Activated naive CD8-positive, alpha-beta T cell treated with anti-CD3 and anti-CD28 coated beads, Interleukin-2, amount 50 U/mL, for 24 hours (primary cell): ENCODE results near the gene RAI14.

Experiments
- ATAC-seq: fragments of 150-1000 bp; cut with Tn5 transposase; one replicate; pipeline ENCODE4 v1.10.0; 2021
- DNase-seq: peaks from one replicate; pipeline ENCODE4 v3.0.0; 2021
- H3K27ac Mint-ChIP-seq: one replicate; pipeline ENCODE4 v1.8.0; 2021; ENCODE audit warnings: mild to moderate bottlenecking, mixed read lengths
- H3K27me3 Mint-ChIP-seq: one replicate; pipeline ENCODE4 v1.8.0; 2021; ENCODE audit warnings: mixed read lengths
- H3K36me3 Mint-ChIP-seq: one replicate; pipeline ENCODE4 v1.8.0; 2021; ENCODE audit warnings: low read depth, mixed read lengths
- H3K4me1 Mint-ChIP-seq: one replicate; pipeline ENCODE4 v1.8.0; 2021; ENCODE audit warnings: mixed read lengths
- H3K4me3 Mint-ChIP-seq: one replicate; pipeline ENCODE4 v1.8.0; 2021; ENCODE audit warnings: mild to moderate bottlenecking, moderate library complexity, mixed read lengths
- H3K9me3 Mint-ChIP-seq: one replicate; pipeline ENCODE4 v1.8.0; 2021; ENCODE audit warnings: mixed read lengths

The RAI14 gene

GRCh38 chr5:34626036-34626435 is 30.1 kb upstream of the RAI14 start:
- no peaks in the 10 kb centered on the region for H3K36me3 Mint-ChIP-seq
- no peak overlapping the region for H3K27ac Mint-ChIP-seq
- H3K9me3 Mint-ChIP-seq = peaks cover 14% of the 10 kb centered on the region
- ATAC-seq = no peak
- H3K27me3 Mint-ChIP-seq = peaks cover 13% of the 10 kb centered on the region
- DNase-seq = no peak
- H3K4me3 Mint-ChIP-seq = no peak overlapping the region
- peaks cover 16% of the 10 kb centered on the region for H3K4me1 Mint-ChIP-seq

- H3K9me3 Mint-ChIP-seq = peaks cover 17% of the 10 kb centered on the region
- no peak overlapping the region for H3K4me3 Mint-ChIP-seq
- no peak for DNase-seq
- H3K36me3 Mint-ChIP-seq = no peaks in the 10 kb centered on the region
- no peak for ATAC-seq
- peaks cover 13% of the 10 kb centered on the region for H3K27me3 Mint-ChIP-seq
- H3K4me1 Mint-ChIP-seq = peaks cover 10% of the 10 kb centered on the region
- no peak overlapping the region for H3K27ac Mint-ChIP-seq
These were observed 29.4 kb upstream of the RAI14 start for GRCh38 chr5:34626751-34627150.

- no peak for ATAC-seq
- H3K36me3 Mint-ChIP-seq = no peaks in the 10 kb centered on the region
- no peak for DNase-seq
- H3K4me3 Mint-ChIP-seq = no peak overlapping the region
- H3K27ac Mint-ChIP-seq = no peak overlapping the region
- no peaks in the 10 kb centered on the region for H3K4me1 Mint-ChIP-seq
- H3K9me3 Mint-ChIP-seq = peaks cover 12% of the 10 kb centered on the region
- peaks cover 13% of the 10 kb centered on the region for H3K27me3 Mint-ChIP-seq
These were observed 28.3 kb upstream of the RAI14 start for GRCh38 chr5:34627794-34628193.

- Mint-ChIP-seq H3K9me3 (peaks cover 12% of the 10 kb centered on the region), H3K36me3 (no peaks in the 10 kb centered on the region), H3K4me1 (no peaks in the 10 kb centered on the region), H3K4me3 (no peak overlapping the region), H3K27me3 (peaks cover 13% of the 10 kb centered on the region), H3K27ac (no peak overlapping the region)
- ATAC-seq (no peak), DNase-seq (no peak)
These were observed 27.8 kb upstream of the RAI14 start for GRCh38 chr5:34628373-34628772.

- DNase-seq = no peak
- Mint-ChIP-seq H3K4me3 (no peak overlapping the region), H3K27ac (no peak overlapping the region), H3K9me3 (peaks cover 12% of the 10 kb centered on the region), H3K4me1 (no peaks in the 10 kb centered on the region), H3K27me3 (peaks cover 7% of the 10 kb centered on the region), H3K36me3 (no peaks in the 10 kb centered on the region)
- no peak for ATAC-seq
These were observed 25.5 kb upstream of the RAI14 start for GRCh38 chr5:34630596-34630995.

- H3K36me3 Mint-ChIP-seq = no peaks in the 10 kb centered on the region
- H3K9me3 Mint-ChIP-seq = peaks cover 12% of the 10 kb centered on the region
- ATAC-seq (no peak), DNase-seq (no peak)
- peaks cover 5% of the 10 kb centered on the region for H3K27me3 Mint-ChIP-seq
- H3K4me1 Mint-ChIP-seq = no peaks in the 10 kb centered on the region
- no peak overlapping the region for H3K4me3 Mint-ChIP-seq
- no peak overlapping the region for H3K27ac Mint-ChIP-seq
These were observed 23.2 kb upstream of the RAI14 start for GRCh38 chr5:34632807-34633422.

GRCh38 chr5:34639852-34640626 is 16.1 kb upstream of the RAI14 start:
- ATAC-seq (no peak), DNase-seq (no peak)
- no peaks in the 10 kb centered on the region for H3K9me3 Mint-ChIP-seq
- H3K27ac Mint-ChIP-seq = no peak overlapping the region
- no peak overlapping the region for H3K4me3 Mint-ChIP-seq
- H3K36me3 Mint-ChIP-seq = no peaks in the 10 kb centered on the region
- peaks cover 13% of the 10 kb centered on the region for H3K27me3 Mint-ChIP-seq
- H3K4me1 Mint-ChIP-seq = no peaks in the 10 kb centered on the region

GRCh38 chr5:34648039-34648839 is 7.9 kb upstream of the RAI14 start:
- H3K36me3 Mint-ChIP-seq = no peaks in the 10 kb centered on the region
- no peak overlapping the region for H3K4me3 Mint-ChIP-seq
- no peaks in the 10 kb centered on the region for H3K9me3 Mint-ChIP-seq
- DNase-seq = no peak
- H3K27me3 Mint-ChIP-seq = peaks cover 37% of the 10 kb centered on the region
- no peak overlapping the region for H3K27ac Mint-ChIP-seq
- H3K4me1 Mint-ChIP-seq = no peaks in the 10 kb centered on the region
- no peak for ATAC-seq

GRCh38 chr5:34648840-34649158 is 7.3 kb upstream of the RAI14 start:
- Mint-ChIP-seq H3K4me3 (no peak overlapping the region), H3K9me3 (no peaks in the 10 kb centered on the region), H3K27ac (no peak overlapping the region), H3K36me3 (no peaks in the 10 kb centered on the region), H3K4me1 (no peaks in the 10 kb centered on the region), H3K27me3 (peaks cover 41% of the 10 kb centered on the region)
- no peak for DNase-seq
- ATAC-seq = no peak

- H3K4me3 Mint-ChIP-seq = no peak overlapping the region
- peaks cover 9% of the 10 kb centered on the region for H3K4me1 Mint-ChIP-seq
- DNase-seq = no peak
- H3K27me3 Mint-ChIP-seq = peaks cover 47% of the 10 kb centered on the region
- H3K36me3 Mint-ChIP-seq = no peaks in the 10 kb centered on the region
- H3K27ac Mint-ChIP-seq = no peak overlapping the region
- no peak for ATAC-seq
- H3K9me3 Mint-ChIP-seq = no peaks in the 10 kb centered on the region
These were observed 4.3 kb upstream of the RAI14 start for GRCh38 chr5:34651791-34652190.

- Mint-ChIP-seq H3K36me3 (no peaks in the 10 kb centered on the region), H3K27ac (no peak overlapping the region), H3K27me3 (peaks cover 49% of the 10 kb centered on the region), H3K9me3 (no peaks in the 10 kb centered on the region), H3K4me1 (peaks cover 12% of the 10 kb centered on the region), H3K4me3 (no peak overlapping the region)
- DNase-seq (no peak), ATAC-seq (no peak)
These were observed 3.7 kb upstream of the RAI14 start for GRCh38 chr5:34652466-34652865.

GRCh38 chr5:34652914-34653313 is 3.2 kb upstream of the RAI14 start:
- DNase-seq (no peak), ATAC-seq (no peak)
- peaks cover 17% of the 10 kb centered on the region for H3K4me1 Mint-ChIP-seq
- no peak overlapping the region for H3K4me3 Mint-ChIP-seq
- H3K36me3 Mint-ChIP-seq = no peaks in the 10 kb centered on the region
- H3K27ac Mint-ChIP-seq = no peak overlapping the region
- peaks cover 53% of the 10 kb centered on the region for H3K27me3 Mint-ChIP-seq
- H3K9me3 Mint-ChIP-seq = no peaks in the 10 kb centered on the region

- DNase-seq (no peak), ATAC-seq (no peak)
- H3K27me3 Mint-ChIP-seq = peaks cover 54% of the 10 kb centered on the region
- H3K4me3 Mint-ChIP-seq = no peak overlapping the region
- H3K9me3 Mint-ChIP-seq = no peaks in the 10 kb centered on the region
- H3K27ac Mint-ChIP-seq = no peak overlapping the region
- H3K4me1 Mint-ChIP-seq = peaks cover 18% of the 10 kb centered on the region
- H3K36me3 Mint-ChIP-seq = no peaks in the 10 kb centered on the region
These were observed 2.4 kb upstream of the RAI14 start for GRCh38 chr5:34653708-34654107.

- H3K27ac Mint-ChIP-seq = peak overlapping the region; percentile 44
- H3K4me1 Mint-ChIP-seq = peaks cover 18% of the 10 kb centered on the region
- peak overlapping the region; percentile 78 for H3K4me3 Mint-ChIP-seq
- no peaks in the 10 kb centered on the region for H3K36me3 Mint-ChIP-seq
- ATAC-seq = peak; percentile 42
- peaks cover 59% of the 10 kb centered on the region for H3K27me3 Mint-ChIP-seq
- H3K9me3 Mint-ChIP-seq = no peaks in the 10 kb centered on the region
- no peak for DNase-seq
These were observed 655 bp upstream of the RAI14 start for GRCh38 chr5:34655354-34655991.
